GM23338 (cell line): ENCODE data around the gene CFAP141.

Experiments used
- CREB1 ChIP-seq: fragments of 250-450 bp; sonication (Bioruptor Pico); IDR thresholded peaks from 2 replicates; pipeline ENCODE4 v1.5.0; 2020; ENCODE audit warnings: low read depth, mild to moderate bottlenecking, moderate library complexity
- EZH2 ChIP-seq: fragments of 200-600 bp; sonication (generic); IDR thresholded peaks from one replicate; pipeline ENCODE4 v1.8.0; 2017; ENCODE audit warnings: antibody characterized with exemption, mild to moderate bottlenecking, low read depth; ENCODE audit not compliant: unreplicated experiment
- EZH2phosphoT487 ChIP-seq: fragments of 200-600 bp; sonication (generic); IDR thresholded peaks from one replicate; pipeline ENCODE4 v1.8.1; 2018; ENCODE audit warnings: antibody characterized with exemption; ENCODE audit not compliant: unreplicated experiment
- JUNB ChIP-seq: IDR thresholded peaks from one replicate; pipeline ENCODE4 v1.6.1; 2016; ENCODE audit warnings: antibody characterized with exemption; ENCODE audit not compliant: unreplicated experiment
- NANOG ChIP-seq: IDR thresholded peaks from 2 replicates; pipeline ENCODE4 v1.6.1; 2016; ENCODE audit warnings: antibody characterized with exemption, borderline replicate concordance
- POLR2AphosphoS5 ChIP-seq: IDR thresholded peaks from 2 replicates; pipeline ENCODE4 v1.6.1; 2016; ENCODE audit warnings: antibody characterized with exemption, low read depth
- STAT1 ChIP-seq: IDR thresholded peaks from one replicate; pipeline ENCODE4 v1.6.1; 2016; ENCODE audit warnings: antibody characterized with exemption; ENCODE audit not compliant: unreplicated experiment
- ZNF114 ChIP-seq: fragments of 250-450 bp; sonication (Bioruptor Pico); IDR thresholded peaks from 2 replicates; pipeline ENCODE4 v1.5.0; 2020; ENCODE audit warnings: mild to moderate bottlenecking, moderate library complexity
- ZNF331 ChIP-seq: fragments of 250-450 bp; sonication (Bioruptor Pico); IDR thresholded peaks from 2 replicates; pipeline ENCODE4 v1.5.0; 2020; ENCODE audit warnings: low read depth, mild to moderate bottlenecking, moderate library complexity
- TF ChIP-seq, protein P1 (sequence below), 2 experiments: fragments of 200-600 bp in 1 of 2; sonication (generic) in 1 of 2; conservative IDR thresholded peaks; 2 replicates each; pipeline versions ENCODE4 v1.5.1 to v1.6.1; 2016 to 2017; ENCODE audit warnings: antibody characterized with exemption in 2 of 2, low read depth in 2 of 2, mild to moderate bottlenecking in 2 of 2, moderate library complexity in 1 of 2
- TF ChIP-seq, protein P2 (sequence below): IDR thresholded peaks from one replicate; pipeline ENCODE4 v1.6.1; 2018; ENCODE audit warnings: antibody characterized with exemption; ENCODE audit not compliant: unreplicated experiment
- TF ChIP-seq, protein P3 (sequence below): fragments of 250-450 bp; sonication (Bioruptor Pico); IDR thresholded peaks from 2 replicates; pipeline ENCODE4 v1.5.0; 2020; ENCODE audit warnings: mild to moderate bottlenecking, moderate library complexity
- TF ChIP-seq, protein P4 (sequence below): IDR thresholded peaks from 2 replicates; pipeline ENCODE4 v1.6.1; 2016; ENCODE audit warnings: antibody characterized with exemption

DNA sequence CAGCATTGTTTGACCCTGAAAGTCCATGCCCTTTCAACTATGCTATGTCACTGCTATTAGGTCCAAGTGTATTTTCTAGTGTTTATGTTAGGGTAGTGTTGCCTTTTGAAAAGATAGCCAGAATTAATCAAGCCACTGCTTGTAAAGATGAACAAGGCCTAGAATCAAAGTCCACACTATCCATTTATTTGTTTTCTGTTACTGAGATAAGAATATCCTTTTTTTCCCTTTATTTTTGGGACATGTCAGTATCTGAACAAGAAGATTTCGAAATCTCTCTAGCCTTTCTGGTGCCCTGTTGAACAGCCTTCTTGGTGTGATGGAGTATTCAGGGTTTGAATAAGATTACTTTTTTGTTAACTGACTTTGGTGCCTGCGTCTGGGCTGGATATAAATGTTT, 31.3 kb upstream of the CFAP141 start:
- TF ChIP-seq, protein P1, sequence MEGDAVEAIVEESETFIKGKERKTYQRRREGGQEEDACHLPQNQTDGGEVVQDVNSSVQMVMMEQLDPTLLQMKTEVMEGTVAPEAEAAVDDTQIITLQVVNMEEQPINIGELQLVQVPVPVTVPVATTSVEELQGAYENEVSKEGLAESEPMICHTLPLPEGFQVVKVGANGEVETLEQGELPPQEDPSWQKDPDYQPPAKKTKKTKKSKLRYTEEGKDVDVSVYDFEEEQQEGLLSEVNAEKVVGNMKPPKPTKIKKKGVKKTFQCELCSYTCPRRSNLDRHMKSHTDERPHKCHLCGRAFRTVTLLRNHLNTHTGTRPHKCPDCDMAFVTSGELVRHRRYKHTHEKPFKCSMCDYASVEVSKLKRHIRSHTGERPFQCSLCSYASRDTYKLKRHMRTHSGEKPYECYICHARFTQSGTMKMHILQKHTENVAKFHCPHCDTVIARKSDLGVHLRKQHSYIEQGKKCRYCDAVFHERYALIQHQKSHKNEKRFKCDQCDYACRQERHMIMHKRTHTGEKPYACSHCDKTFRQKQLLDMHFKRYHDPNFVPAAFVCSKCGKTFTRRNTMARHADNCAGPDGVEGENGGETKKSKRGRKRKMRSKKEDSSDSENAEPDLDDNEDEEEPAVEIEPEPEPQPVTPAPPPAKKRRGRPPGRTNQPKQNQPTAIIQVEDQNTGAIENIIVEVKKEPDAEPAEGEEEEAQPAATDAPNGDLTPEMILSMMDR (conservative IDR thresholded peaks at IDR 0.05; ENCODE audit: low read depth in 2 of 2) = no peak
- TF ChIP-seq POLR2AphosphoS5 = no peak
- no peak for TF ChIP-seq EZH2
- no peak for TF ChIP-seq EZH2phosphoT487
- no peak for TF ChIP-seq JUNB
- TF ChIP-seq, protein P2, sequence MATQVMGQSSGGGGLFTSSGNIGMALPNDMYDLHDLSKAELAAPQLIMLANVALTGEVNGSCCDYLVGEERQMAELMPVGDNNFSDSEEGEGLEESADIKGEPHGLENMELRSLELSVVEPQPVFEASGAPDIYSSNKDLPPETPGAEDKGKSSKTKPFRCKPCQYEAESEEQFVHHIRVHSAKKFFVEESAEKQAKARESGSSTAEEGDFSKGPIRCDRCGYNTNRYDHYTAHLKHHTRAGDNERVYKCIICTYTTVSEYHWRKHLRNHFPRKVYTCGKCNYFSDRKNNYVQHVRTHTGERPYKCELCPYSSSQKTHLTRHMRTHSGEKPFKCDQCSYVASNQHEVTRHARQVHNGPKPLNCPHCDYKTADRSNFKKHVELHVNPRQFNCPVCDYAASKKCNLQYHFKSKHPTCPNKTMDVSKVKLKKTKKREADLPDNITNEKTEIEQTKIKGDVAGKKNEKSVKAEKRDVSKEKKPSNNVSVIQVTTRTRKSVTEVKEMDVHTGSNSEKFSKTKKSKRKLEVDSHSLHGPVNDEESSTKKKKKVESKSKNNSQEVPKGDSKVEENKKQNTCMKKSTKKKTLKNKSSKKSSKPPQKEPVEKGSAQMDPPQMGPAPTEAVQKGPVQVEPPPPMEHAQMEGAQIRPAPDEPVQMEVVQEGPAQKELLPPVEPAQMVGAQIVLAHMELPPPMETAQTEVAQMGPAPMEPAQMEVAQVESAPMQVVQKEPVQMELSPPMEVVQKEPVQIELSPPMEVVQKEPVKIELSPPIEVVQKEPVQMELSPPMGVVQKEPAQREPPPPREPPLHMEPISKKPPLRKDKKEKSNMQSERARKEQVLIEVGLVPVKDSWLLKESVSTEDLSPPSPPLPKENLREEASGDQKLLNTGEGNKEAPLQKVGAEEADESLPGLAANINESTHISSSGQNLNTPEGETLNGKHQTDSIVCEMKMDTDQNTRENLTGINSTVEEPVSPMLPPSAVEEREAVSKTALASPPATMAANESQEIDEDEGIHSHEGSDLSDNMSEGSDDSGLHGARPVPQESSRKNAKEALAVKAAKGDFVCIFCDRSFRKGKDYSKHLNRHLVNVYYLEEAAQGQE = no peak
- no peak for TF ChIP-seq CREB1 (CRISPR knock-in tag)
- TF ChIP-seq NANOG = no peak
- no peak for TF ChIP-seq ZNF331 (CRISPR knock-in tag)
- TF ChIP-seq, protein P3, sequence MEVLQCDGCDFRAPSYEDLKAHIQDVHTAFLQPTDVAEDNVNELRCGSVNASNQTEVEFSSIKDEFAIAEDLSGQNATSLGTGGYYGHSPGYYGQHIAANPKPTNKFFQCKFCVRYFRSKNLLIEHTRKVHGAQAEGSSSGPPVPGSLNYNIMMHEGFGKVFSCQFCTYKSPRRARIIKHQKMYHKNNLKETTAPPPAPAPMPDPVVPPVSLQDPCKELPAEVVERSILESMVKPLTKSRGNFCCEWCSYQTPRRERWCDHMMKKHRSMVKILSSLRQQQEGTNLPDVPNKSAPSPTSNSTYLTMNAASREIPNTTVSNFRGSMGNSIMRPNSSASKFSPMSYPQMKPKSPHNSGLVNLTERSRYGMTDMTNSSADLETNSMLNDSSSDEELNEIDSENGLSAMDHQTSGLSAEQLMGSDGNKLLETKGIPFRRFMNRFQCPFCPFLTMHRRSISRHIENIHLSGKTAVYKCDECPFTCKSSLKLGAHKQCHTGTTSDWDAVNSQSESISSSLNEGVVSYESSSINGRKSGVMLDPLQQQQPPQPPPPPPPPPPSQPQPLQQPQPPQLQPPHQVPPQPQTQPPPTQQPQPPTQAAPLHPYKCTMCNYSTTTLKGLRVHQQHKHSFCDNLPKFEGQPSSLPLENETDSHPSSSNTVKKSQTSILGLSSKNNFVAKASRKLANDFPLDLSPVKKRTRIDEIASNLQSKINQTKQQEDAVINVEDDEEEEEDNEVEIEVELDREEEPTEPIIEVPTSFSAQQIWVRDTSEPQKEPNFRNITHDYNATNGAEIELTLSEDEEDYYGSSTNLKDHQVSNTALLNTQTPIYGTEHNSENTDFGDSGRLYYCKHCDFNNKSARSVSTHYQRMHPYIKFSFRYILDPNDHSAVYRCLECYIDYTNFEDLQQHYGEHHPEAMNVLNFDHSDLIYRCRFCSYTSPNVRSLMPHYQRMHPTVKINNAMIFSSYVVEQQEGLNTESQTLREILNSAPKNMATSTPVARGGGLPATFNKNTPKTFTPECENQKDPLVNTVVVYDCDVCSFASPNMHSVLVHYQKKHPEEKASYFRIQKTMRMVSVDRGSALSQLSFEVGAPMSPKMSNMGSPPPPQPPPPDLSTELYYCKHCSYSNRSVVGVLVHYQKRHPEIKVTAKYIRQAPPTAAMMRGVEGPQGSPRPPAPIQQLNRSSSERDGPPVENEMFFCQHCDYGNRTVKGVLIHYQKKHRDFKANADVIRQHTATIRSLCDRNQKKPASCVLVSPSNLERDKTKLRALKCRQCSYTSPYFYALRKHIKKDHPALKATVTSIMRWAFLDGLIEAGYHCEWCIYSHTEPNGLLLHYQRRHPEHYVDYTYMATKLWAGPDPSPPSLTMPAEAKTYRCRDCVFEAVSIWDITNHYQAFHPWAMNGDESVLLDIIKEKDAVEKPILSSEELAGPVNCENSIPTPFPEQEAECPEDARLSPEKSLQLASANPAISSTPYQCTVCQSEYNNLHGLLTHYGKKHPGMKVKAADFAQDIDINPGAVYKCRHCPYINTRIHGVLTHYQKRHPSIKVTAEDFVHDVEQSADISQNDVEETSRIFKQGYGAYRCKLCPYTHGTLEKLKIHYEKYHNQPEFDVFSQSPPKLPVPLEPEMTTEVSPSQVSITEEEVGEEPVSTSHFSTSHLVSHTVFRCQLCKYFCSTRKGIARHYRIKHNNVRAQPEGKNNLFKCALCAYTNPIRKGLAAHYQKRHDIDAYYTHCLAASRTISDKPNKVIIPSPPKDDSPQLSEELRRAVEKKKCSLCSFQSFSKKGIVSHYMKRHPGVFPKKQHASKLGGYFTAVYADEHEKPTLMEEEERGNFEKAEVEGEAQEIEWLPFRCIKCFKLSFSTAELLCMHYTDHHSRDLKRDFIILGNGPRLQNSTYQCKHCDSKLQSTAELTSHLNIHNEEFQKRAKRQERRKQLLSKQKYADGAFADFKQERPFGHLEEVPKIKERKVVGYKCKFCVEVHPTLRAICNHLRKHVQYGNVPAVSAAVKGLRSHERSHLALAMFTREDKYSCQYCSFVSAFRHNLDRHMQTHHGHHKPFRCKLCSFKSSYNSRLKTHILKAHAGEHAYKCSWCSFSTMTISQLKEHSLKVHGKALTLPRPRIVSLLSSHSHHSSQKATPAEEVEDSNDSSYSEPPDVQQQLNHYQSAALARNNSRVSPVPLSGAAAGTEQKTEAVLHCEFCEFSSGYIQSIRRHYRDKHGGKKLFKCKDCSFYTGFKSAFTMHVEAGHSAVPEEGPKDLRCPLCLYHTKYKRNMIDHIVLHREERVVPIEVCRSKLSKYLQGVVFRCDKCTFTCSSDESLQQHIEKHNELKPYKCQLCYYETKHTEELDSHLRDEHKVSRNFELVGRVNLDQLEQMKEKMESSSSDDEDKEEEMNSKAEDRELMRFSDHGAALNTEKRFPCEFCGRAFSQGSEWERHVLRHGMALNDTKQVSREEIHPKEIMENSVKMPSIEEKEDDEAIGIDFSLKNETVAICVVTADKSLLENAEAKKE (CRISPR knock-in tag) = no peak
- TF ChIP-seq, protein P4, sequence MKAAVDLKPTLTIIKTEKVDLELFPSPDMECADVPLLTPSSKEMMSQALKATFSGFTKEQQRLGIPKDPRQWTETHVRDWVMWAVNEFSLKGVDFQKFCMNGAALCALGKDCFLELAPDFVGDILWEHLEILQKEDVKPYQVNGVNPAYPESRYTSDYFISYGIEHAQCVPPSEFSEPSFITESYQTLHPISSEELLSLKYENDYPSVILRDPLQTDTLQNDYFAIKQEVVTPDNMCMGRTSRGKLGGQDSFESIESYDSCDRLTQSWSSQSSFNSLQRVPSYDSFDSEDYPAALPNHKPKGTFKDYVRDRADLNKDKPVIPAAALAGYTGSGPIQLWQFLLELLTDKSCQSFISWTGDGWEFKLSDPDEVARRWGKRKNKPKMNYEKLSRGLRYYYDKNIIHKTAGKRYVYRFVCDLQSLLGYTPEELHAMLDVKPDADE = no peak
- TF ChIP-seq ZNF114 (CRISPR knock-in tag) = no peak
- no peak for TF ChIP-seq STAT1
